GM21381 (cell line): Measurements from ENCODE around the gene CLC.
"Not testable (repeated sequence)": the region's sequence is repeated elsewhere in the genome, so short reads cannot be mapped to it uniquely, and the experiment has no call there.

Experiments used
- ATAC-seq: cut with Tn5 transposase; IDR thresholded peaks from one replicate; pipeline ENCODE4 v1.9.1; 2021; ENCODE audit warnings: mild to moderate bottlenecking, moderate library complexity; ENCODE audit not compliant: unreplicated experiment

The CLC gene

GRCh38 chr19:39731685-39732084 is 6.1 kb downstream of the CLC start:
- ATAC-seq, result no peak

- ATAC-seq, result no peak
Observed at GRCh38 chr19:39729594-39729993, 8.2 kb downstream of the CLC start.

GRCh38 chr19:39728040-39728439 is 9.8 kb downstream of the CLC start:
- no peak for ATAC-seq

- ATAC-seq, result no peak
Observed at GRCh38 chr19:39727070-39727800, 10.6 kb downstream of the CLC start.

- ATAC-seq, result no peak
Observed at GRCh38 chr19:39725995-39726394, 11.8 kb downstream of the CLC start.

GRCh38 chr19:39720144-39720543 is 17.7 kb downstream of the CLC start:
- ATAC-seq, result not testable (repeated sequence)

GRCh38 chr19:39710333-39710890 is 27.4 kb downstream of the CLC start:
- ATAC-seq, result no peak

DNA sequence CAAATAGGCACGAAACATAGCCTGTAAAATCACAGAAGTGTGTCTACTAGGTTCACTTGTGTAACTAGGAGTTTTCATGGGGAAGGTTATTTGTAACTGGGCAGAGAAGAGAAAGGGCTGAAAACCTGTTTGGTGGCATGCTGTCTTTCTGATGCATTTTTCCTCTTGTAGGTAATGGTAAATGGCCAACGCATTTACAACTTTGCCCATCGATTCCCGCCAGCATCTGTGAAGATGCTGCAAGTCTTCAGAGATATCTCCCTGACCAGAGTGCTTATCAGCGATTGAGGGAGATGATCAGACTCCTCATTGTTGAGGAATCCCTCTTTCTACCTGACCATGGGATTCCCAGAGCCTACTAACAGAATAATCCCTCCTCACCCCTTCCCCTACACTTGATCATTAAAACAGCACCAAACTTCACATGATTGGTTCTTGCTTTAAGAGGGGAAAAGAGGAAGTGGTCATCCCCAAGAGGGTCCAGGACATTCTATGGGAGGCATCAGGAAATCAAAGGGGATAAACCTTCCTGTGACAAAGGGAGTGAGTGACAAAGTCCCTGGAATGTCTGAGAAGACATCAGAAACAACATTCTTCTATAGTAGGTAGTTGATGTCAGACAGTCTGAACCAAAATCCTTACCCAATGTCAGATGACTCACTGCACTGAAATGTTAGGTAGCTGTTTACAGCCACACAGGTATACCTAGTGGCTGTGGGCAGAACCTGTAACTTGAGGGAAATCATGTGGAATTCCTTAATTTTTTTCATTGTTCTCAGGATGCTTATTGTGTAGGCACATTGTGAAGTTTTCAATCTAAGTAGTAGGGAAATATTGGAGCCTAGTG is 28.6 kb downstream of the CLC start:
- ATAC-seq, result no peak

- ATAC-seq, result no peak
Observed at GRCh38 chr19:39708594-39708993, 29.2 kb downstream of the CLC start.

DNA sequence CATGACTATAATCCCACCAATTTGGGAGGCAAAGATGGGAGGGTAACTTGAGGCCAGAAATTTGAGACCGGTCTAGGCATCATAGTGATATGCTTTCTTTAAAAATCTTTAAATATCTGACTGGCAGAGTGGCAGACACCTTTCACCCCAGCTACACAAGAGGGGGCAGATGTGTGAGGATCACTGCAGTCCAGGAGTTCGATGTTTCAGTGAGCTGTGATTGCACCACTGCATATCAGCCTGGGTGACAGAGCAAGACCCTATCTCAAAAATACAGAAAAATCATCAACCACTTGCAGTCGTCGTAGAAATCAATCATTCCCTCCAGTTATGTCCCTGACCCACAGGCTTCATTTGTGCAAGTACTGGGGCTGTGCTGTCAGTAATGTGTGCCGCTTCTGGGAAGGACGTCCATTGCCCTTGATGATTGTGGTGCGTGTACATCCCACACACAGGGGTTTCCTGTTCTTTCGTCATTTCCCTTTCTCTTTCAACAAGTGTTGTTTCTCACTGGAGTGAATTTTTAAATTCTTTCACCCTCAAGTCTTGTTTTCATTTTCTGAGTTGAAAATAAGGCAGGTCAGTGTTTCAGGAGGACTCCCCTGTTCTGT is 32.1 kb downstream of the CLC start:
- ATAC-seq, result no peak

DNA sequence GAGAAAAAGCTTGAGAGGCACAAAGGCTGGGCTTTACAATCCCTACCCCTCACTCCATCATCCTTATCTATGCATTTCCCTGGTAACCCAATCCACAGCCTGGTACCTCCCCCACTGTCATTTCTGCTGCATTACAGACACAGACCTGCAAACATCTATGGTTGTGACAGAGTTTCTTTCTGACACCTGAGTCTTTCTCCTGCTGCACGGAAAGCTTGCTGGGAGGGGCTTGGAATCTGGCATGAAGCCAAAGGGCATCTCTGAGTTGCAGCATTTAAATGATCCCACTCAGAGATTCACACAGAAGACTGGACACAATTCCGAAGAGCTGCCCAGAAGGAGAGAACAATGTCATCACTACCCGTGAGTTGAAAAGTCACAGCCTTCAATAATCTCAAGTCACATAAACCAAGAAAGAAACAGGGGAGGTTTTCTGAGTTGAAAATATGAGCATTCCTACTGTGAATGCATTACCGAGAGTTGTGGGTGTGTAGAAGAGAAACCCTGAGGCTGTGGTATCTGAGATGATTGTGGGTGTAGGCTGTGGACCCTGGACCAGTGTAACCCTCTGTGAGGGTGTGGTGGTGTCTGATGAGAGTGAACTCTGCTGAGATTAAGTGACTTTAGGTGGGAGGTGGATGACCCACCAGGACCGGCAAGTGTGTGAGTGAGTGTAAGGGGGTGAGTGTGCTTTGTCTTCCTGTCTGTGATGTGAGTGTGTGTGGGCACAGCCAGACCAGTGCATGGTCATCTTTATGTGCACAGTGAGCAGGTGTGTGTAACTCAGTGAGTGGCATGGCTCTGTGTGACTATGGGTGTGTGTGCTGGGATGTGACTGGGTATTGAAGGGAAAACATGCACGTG is 33.4 kb downstream of the CLC start, which contains the start of gene LGALS14:
TSS of gene LGALS14 (plus strand) at position 301 of the 864 bp plus-strand sequence. CDS start at position 349, 48 bp downstream.
- ATAC-seq, result no peak

DNA sequence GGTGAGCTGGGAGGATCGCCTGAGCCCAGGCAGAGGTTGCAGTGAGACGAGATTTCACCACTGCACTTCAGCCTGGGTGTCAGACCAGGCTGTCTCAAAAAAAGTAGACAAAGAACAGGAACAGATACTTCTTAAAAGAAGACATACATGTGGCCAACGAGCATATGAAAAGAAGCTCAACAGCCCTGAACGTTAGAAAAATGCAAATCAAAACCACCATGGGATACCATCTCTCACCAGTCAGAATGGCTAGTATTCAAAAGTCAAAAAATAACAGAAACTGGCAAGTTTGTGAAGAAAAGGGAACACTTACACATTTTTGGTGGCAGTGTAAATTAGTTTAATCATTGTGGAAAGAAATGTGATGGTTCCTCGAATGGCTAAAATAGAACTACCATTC is 36.5 kb downstream of the CLC start:
- ATAC-seq, result no peak

- ATAC-seq, result no peak
Observed at GRCh38 chr19:39698535-39698934, 39.3 kb downstream of the CLC start.

- ATAC-seq, result no peak
Observed at GRCh38 chr19:39696387-39696786, 41.4 kb downstream of the CLC start.

GRCh38 chr19:39695759-39696158 is 42.1 kb downstream of the CLC start:
- ATAC-seq, result no peak

GRCh38 chr19:39692822-39693221 is 45.0 kb downstream of the CLC start:
- ATAC-seq, result no peak

DNA sequence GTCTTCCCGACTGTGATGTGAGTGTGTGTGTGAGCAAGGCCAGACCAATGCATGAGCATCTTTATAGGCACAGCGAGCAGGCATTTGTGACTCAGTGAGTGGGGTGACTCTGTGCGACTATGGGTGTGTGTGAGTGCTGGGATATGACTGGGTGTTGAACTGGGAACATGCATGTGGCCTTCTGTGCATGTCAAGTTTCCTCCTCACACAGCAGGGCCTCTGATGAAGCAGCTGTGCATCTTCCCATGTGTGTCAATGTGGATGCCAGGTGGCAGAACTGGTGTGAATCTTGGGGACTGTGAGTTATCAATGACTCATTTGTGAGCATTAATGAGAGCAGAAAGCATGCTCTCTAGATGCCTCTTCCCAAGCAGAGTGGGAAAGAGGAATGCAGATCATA is 45.7 kb downstream of the CLC start:
- ATAC-seq, result no peak

- not testable (repeated sequence) for ATAC-seq
Observed at GRCh38 chr19:39688637-39689036, 49.2 kb downstream of the CLC start.

GRCh38 chr19:39686739-39687138 is 51.1 kb downstream of the CLC start:
- ATAC-seq, result no peak

DNA sequence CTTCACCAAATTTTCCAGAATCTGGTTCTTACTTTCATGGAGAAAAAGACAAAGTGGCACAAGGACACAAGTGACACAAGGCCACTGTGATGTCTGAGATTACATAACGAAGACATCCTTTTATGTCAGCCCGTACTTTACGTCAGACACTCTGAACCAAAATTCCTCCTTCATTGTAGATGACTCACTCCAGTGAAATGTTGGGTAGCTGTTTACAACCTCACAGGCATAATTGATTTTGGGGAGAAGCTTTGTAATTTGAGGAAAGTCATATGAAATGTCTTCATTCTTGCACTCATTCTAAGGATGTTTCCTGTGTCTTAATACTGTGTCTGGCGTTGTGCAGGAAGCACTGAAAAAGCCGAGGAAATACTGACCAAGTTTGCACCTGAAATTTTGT is 53.6 kb downstream of the CLC start:
- ATAC-seq, result no peak
